Limb (tissue), 2 donors: ENCODE data around the gene ERC1.

Source experiments
- DNase-seq, 2 donors: peaks; one replicate each; pipeline ENCODE4 v3.0.0-alpha.2; 2016; ENCODE audit errors: extremely low spot score in 2 of 2

ERC1 gene

GRCh38 chr12:1474041-1474573 lies 483.1 kb downstream of the ERC1 start:
- no peak for DNase-seq

- DNase-seq = peak; percentile 56 to 69
These were observed 483.6 kb downstream of the ERC1 start for GRCh38 chr12:1474574-1475153.

DNA sequence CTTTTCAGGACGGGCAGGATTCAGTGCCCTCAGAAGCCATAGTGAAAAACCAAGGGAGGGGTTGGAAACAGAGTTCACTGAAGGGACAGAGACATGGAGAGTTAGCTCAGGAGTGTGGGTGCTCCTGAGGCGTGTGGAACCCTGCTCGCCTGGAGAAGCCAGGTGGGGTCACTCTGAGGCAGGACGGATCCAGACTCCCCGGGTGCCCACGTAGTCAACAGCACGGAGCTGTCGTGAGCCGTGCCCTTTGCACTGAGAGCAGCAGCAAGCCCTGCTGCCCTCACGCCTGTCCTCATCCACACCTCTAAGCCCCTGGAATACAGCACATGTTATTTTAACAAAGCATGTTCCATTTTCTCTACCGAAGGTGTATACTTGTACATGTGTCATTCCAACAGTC lies 488.6 kb downstream of the ERC1 start:
- DNase-seq = no peak

GRCh38 chr12:1481326-1481725 lies 490.3 kb downstream of the ERC1 start:
- DNase-seq = no peak

DNA sequence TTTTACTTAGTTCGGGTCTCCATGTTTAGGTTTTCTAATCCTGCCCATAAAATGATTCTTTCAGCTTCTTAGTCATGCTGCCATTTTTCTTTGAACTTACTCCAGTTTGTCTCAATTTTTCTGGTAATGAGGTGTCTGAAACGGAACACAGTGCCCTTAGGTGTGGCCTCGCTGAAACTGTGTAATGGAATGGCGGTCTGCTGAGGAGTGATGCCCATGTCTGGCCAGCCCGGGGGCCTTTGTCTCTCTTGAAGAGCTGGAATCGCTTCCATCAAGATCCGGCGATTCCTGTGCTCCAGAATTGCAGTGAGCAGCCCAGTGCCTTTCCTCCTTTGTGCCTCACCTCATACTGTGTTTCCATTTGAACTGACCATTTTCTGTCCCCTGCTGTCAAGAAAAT lies 490.9 kb downstream of the ERC1 start:
- no peak for DNase-seq

DNA sequence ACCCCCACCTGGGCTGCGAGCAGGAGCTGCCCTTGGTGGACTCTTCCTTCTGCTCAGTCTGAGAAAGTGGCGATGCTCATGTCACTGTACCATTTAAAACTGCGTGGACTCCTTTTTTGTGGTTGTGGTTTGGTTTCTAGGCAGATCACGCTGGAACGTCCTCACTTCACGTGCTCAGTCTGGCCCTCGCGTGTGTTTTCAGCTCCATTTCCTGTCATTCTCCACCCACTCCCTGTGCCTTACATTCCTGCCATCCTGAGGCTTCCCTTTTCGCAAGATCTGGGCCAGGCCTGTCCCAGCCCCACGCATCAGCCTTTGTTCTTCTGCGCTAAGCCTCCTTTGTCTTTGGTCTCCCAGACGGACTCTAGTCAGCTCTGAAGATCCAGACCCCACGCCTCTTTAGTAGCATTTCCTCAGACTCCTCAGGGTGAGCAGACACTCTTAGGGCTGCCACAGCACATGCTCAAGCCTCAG lies 497.9 kb downstream of the ERC1 start:
- no peak for DNase-seq

- DNase-seq = no peak
These were observed 501.1 kb downstream of the ERC1 start for GRCh38 chr12:1491983-1492697.

GRCh38 chr12:1493781-1494565 lies 502.9 kb downstream of the ERC1 start:
- no peak for DNase-seq

- DNase-seq = no peak
These were observed 503.8 kb downstream of the ERC1 start for GRCh38 chr12:1494856-1495255.

DNA sequence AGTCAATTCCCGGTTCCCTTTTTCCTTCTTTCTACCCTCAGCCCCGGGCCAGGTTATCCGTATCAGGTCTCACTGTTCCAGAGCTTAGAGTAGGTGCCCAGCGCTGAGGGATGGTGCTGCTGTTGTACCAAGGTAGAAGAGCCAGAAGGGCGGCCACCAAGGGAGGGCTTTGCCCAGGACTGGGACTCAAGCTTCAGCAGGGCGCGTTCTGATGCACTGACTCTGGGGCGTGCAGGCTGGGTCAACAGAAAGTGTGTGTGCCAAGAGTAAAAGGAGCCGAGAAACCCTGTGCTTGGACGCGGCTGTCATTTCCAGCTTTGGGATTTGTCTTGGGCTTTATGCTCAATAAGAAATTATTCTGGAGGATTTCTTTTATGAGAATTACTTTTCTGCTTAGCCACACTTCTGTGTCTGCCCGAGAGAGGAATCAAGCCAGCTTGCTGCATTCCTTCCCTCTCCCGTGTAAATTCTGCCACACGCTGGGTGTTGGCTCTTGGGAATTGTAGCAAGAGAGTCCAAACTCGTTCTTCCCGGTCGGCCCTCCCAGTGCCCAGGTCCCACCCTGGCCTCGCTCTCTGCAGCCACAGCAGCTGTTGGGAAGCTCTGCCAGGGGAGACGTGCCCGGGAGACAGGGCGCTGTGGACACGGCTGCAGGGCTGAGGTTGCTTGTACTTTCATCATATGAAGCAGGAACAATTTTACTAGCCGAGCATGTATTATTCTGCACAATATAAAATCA lies 505.3 kb downstream of the ERC1 start:
- no peak for DNase-seq

GRCh38 chr12:1497161-1497560 lies 506.1 kb downstream of the ERC1 start:
- no peak for DNase-seq

- no peak for DNase-seq
These were observed 507.2 kb downstream of the ERC1 start for GRCh38 chr12:1498199-1498740.

- no peak for DNase-seq
These were observed 508.3 kb downstream of the ERC1 start for GRCh38 chr12:1499351-1499750.

DNA sequence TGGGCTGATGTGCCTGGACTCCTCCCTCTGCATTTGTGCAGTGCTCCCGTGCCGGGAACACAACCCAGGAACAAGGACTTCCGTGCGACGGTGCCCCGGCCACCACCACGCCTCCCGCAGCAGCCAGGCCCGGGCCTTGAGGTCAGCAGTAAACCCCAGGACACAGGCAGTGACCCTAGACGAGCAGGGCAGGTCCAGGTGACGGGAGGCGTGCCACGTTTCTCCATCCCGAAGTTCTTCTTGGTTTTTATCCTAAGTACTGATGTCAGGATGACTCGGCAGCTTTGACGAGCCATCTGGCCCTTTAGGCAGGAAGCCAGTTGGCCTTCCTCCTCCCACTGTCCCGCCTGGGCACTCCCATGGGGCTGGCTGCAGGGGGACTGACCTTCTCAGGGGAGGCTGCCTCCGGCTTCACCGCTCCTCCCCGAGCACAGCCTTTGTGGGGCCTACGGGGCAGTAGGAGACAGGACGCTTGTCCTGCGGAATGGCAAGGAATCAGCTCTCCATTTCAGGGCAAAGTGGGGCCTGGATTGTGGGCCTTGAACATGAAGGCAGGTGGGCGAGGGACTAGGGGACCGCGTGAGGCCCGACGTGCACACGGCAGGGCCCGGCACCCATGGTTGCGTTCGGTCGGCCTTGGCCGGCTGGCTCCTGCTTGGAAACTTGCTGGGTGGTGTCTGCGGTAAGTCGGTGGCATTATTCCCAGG lies 509.2 kb downstream of the ERC1 start:
- no peak for DNase-seq

DNA sequence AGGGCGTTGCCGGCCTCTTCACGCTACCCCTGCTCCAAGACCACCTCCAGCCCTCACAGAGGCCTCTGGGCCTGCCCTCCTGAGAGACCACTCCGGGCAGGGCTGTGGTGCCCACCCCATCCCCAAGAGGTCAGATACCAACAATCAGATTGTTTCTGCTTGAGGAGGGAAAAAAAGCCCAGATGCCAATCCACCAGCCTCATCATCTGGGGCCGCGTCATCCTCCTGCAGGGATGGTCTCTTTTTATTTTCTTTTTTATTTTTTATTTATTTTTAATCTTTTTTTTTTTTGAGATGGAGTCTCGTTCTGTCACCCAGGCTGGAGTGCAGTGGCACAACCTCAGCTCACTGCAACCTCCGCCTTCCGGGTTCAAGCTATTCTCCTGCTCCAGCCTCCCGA lies 510.0 kb downstream of the ERC1 start:
- DNase-seq = no peak

DNA sequence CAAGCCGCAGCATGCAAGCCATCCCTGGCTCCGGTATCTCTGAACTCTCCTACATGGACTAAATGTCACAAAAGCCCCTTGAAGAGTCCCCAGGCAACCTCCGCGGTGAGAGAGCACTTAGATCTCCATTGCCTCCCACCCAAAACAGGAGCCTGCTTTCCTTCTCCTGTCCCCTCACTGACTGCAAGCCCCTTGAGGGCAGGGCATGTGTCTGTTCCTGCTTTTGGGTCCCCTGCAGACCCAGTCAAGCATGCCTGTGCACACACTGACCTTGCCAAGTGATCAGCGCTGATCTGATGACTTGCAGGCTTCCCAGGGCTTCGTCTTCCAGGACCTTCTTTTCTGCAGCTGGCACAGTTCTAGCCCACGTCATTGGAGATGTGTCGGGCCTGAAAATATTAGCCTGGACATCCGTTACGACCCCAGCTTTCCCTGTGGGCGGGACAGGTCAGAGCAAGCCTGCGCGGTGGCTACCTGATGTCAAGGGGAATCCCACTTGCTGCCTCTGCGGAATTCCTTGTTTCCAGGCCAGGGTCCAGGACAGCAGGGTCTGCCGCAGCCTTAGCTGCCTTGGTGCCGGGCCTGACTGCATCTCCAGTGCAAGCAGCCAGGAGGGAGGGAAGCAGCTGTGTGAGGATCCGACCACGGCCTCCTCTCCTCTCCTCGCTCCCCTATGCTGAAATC lies 510.8 kb downstream of the ERC1 start:
- no peak for DNase-seq

DNA sequence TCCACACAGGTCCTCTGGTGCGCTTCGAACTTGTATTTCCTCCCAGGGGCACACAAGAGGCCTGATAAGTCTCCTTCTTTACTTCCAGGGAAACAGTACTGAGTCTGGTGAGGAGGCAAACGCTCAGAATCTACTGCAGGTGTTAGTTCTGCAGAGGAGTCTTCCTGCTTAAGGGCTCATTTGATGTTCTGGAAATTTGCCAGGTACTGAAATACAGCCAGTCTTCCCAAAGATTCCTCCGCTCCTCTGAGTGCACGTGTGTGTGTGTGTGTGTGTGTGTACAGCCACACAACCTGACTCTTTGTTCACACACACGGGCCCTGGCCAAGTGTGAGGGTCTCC lies 511.3 kb downstream of the ERC1 start:
- DNase-seq = peak; percentile 74 to 78

GRCh38 chr12:1502831-1503230 lies 511.8 kb downstream of the ERC1 start:
- peak in 1 of 2 donors; percentile 55 for DNase-seq

GRCh38 chr12:1503281-1503711 lies 512.3 kb downstream of the ERC1 start:
- no peak for DNase-seq

DNA sequence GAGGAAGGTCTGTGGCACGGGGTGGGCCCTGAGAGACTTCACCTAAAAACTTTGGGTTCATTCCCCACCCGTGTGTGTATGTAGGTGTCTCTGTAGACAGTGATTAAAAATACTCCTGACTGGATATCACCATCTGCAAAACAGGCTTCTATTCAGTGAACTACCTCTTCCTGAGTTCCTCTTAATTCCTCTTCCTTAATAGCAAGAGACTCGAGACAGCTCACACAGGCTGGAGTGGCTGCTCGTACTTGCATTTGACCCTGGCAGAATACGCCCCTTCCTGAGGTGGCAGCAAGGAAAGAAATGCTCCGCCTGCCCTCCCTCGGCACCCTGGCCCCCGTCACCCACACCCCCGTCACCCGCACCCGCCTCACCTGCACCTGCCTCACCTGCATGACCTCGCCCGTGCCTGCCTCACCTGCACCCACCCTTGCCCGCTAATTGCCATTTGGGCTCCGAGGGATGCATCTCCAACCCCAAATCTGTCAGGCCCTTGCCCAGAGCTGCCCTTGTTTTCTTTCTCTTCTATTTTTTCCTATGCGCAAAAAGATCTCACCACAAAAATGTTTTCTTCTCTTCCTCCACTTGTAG lies 513.4 kb downstream of the ERC1 start:
- no peak for DNase-seq
